ENCODE results near the gene P4HA2. TPM values are rescaled to one million over a fixed set of nuclear protein-coding genes. Genes with fewer than 3 reads are reported as not detected.
A peak's percentile ranks its signal among the peaks of the same experiment; 100 is the strongest.

P4HA2 gene
- total RNA-seq, 2 experiments from 2014 or later: 0.32 to 7.2 TPM

- H3K4me1 ChIP-seq (ENCODE audit: insufficient read depth, low read length, poor library complexity, severe bottlenecking): no peaks in the 10 kb centered on the region
- ChIA-PET POLR2A (no interaction called here), CTCF (ENCODE audit: unreplicated experiment) (interaction anchor here (0.5 kb wide), 1 partner anchor 80 kb away, joined by 3 read pairs; no protein-coding TSS in a partner anchor)
These were observed 42.6 kb upstream of the P4HA2 start for GRCh38 chr5:132270335-132270665.

GRCh38 chr5:132269635-132270334 lies 42.1 kb upstream of the P4HA2 start:
- Histone ChIP-seq H3K4me2 (ENCODE audit: low read length) (no peak overlapping the region), H3K4me1 (ENCODE audit: insufficient read depth, low read length, poor library complexity, severe bottlenecking) (no peaks in the 10 kb centered on the region), H3K9me2 (ENCODE audit: insufficient read depth, low read length) (no peaks in the 10 kb centered on the region), H3K9me3 (ENCODE audit: low read length) (no peaks in the 10 kb centered on the region), H3K79me2 (ENCODE audit: insufficient read depth, low read depth, low read length) (no peaks in the 10 kb centered on the region), H3K27ac (ENCODE audit: low read depth, low read length, poor library complexity, severe bottlenecking) (no peak overlapping the region), H3K4me3 (ENCODE audit: low read depth, low read length, poor library complexity, severe bottlenecking) (no peak overlapping the region), H4K20me1 (ENCODE audit: insufficient read depth, low read length) (no peaks in the 10 kb centered on the region), H3K36me3 (ENCODE audit: insufficient read depth, low read length) (no peaks in the 10 kb centered on the region), H2AFZ (ENCODE audit: low read length) (0 out of 2 replicates have a peak overlapping the region, but pooled peaks have one; percentile 24)
- intact Hi-C loops (cut with micrococcal nuclease; ENCODE audit: unreplicated experiment): loop anchor here (5.0 to 10.0 kb wide), 2 partner anchors 85 to 233 kb away; no protein-coding TSS in a partner anchor
- POLR2A ChIA-PET: no interaction called here
- CTCF ChIA-PET (ENCODE audit: unreplicated experiment): interaction anchor here (0.5 kb wide), 1 partner anchor 81 kb away, joined by 3 read pairs; no protein-coding TSS in a partner anchor
- DNase-seq (ENCODE audit: low spot score): no peak
- BruUV-seq (replicated peaks): no TSS peak
- TF ChIP-seq EZH2phosphoT487 (IDR thresholded peaks at IDR 0.05; ENCODE audit: borderline replicate concordance, low read depth, low read length): no peak
- TF ChIP-seq, protein P1, sequence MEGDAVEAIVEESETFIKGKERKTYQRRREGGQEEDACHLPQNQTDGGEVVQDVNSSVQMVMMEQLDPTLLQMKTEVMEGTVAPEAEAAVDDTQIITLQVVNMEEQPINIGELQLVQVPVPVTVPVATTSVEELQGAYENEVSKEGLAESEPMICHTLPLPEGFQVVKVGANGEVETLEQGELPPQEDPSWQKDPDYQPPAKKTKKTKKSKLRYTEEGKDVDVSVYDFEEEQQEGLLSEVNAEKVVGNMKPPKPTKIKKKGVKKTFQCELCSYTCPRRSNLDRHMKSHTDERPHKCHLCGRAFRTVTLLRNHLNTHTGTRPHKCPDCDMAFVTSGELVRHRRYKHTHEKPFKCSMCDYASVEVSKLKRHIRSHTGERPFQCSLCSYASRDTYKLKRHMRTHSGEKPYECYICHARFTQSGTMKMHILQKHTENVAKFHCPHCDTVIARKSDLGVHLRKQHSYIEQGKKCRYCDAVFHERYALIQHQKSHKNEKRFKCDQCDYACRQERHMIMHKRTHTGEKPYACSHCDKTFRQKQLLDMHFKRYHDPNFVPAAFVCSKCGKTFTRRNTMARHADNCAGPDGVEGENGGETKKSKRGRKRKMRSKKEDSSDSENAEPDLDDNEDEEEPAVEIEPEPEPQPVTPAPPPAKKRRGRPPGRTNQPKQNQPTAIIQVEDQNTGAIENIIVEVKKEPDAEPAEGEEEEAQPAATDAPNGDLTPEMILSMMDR (conservative IDR thresholded peaks at IDR 0.05; ENCODE audit: low read length): no peak

More at GRCh38 chr5:132270335-132270665, 42.6 kb upstream of the P4HA2 start:
- no peaks in the 10 kb centered on the region for H3K36me3 ChIP-seq (ENCODE audit: insufficient read depth, low read length)
- no peak for TF ChIP-seq EZH2phosphoT487 (IDR thresholded peaks at IDR 0.05; ENCODE audit: borderline replicate concordance, low read depth, low read length)
- TF ChIP-seq, protein P1 (conservative IDR thresholded peaks at IDR 0.05; ENCODE audit: low read length): no peak
- DNase-seq (ENCODE audit: low spot score): no peak
- H3K79me2 ChIP-seq (ENCODE audit: insufficient read depth, low read depth, low read length): no peaks in the 10 kb centered on the region
- intact Hi-C loops (cut with micrococcal nuclease; ENCODE audit: unreplicated experiment): loop anchor here (5.0 to 10.0 kb wide), 2 partner anchors 85 to 232 kb away; no protein-coding TSS in a partner anchor
- no peaks in the 10 kb centered on the region for H4K20me1 ChIP-seq (ENCODE audit: insufficient read depth, low read length)
- 0 out of 2 replicates have a peak overlapping the region, but pooled peaks have one; percentile 24 for H2AFZ ChIP-seq (ENCODE audit: low read length)
- H3K4me2 ChIP-seq (ENCODE audit: low read length): no peak overlapping the region
- no peak overlapping the region for H3K27ac ChIP-seq (ENCODE audit: low read depth, low read length, poor library complexity, severe bottlenecking)
- no peaks in the 10 kb centered on the region for H3K9me3 ChIP-seq (ENCODE audit: low read length)
- no peaks in the 10 kb centered on the region for H3K9me2 ChIP-seq (ENCODE audit: insufficient read depth, low read length)
- no TSS peak for BruUV-seq (replicated peaks)
- no peak overlapping the region for H3K4me3 ChIP-seq (ENCODE audit: low read depth, low read length, poor library complexity, severe bottlenecking)
